GM21529 (cell line): ENCODE measurements around the gene PCBP4.
"Not testable (repeated sequence)": the region's sequence is repeated elsewhere in the genome, so short reads cannot be mapped to it uniquely, and the experiment has no call there.

Source experiments
- ATAC-seq: cut with Tn5 transposase; IDR thresholded peaks from one replicate; pipeline ENCODE4 v1.9.1; 2021; ENCODE audit not compliant: unreplicated experiment

Gene PCBP4

GRCh38 chr3:51995346-51996163 is 28.3 kb upstream of the PCBP4 start, which contains the start of gene RPL29:
TSS of gene RPL29 (minus strand) at chr3:51995895. CDS start at chr3:51995461, 434 bp downstream.
- peak; percentile 91 for ATAC-seq

DNA sequence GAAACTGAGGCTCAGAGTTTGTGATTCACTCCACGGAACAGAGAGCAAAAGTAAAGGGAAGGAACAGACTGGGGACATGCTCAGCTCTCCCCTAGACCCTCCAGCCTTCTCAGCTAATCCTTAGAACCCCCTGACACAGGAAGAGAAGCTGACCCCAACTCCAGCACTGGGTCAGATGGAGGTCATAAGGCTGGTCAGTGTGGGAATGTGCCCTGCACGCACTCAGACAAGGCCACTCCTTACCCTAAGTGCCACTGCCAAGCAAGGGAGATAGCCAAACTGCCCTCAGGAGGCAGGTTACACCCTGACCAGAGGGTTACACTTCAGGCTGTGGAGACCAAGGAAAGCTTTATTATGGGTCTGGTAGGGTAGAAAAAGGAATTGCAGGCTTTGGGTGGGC is 27.3 kb upstream of the PCBP4 start:
- no peak for ATAC-seq

- ATAC-seq: not testable (repeated sequence)
Measured at GRCh38 chr3:51993657-51994056, 26.4 kb upstream of the PCBP4 start.

GRCh38 chr3:51992017-51992682 is 24.9 kb upstream of the PCBP4 start:
- no peak for ATAC-seq

DNA sequence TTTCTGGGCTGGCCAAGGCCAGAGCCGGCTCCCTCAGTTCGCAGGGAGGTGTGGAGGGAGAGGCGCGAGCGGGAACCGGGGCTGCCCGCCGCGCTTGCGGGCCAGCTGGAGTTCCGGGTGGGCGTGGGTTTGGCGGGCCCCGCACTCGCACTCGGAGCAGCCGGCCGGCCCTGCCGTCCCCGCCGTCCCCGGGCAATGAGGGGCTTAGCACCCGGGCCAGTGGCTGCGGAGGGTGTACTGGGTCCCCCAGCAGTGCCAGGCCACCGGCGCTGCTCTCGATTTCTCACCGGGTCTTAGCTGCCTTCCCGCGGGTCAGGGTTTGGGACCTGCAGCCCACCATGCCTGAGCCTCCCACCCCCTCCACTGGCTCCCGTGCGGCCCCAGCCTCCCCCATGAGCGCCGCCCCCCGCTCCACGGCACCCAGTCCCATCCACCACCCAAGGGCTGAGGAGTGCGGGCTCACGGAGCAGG is 23.3 kb upstream of the PCBP4 start:
- not testable (repeated sequence) for ATAC-seq

DNA sequence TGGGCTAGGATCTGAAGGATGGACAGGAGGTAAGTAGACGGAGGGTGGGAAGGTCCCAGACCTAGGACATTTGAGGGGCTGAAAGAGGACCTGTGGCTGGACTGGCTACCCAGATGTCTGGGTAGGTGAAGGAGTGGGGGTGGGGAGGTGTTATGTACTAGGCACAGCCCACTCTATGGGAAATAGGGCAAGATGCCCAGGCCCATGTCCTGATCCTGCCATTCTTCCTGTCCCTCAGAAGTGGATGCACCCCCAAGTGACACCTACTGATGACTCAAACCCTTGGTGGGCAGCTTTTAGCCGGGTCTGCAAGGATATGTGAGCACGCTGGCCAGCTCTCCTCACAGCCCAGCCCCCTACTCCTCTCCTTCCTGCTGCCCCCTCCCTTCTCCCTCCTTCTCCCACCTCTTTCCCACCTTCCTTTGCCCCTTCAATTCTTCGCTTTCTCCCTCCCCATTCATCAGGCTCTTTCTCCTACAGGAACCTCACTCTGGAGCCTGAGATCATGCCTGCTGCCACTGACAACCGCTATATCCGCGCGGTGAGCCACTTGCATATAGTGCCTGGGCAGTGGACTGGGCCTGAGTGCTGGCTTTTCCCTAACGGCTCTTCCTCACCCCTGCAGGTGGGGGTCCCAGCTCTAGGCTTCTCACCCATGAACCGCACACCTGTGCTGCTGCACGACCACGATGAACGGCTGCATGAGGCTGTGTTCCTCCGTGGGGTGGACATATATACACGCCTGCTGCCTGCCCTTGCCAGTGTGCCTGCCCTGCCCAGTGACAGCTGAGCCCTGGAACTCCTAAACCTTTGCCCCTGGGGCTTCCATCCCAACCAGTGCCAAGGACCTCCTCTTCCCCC is 21.3 kb upstream of the PCBP4 start:
- no peak for ATAC-seq

DNA sequence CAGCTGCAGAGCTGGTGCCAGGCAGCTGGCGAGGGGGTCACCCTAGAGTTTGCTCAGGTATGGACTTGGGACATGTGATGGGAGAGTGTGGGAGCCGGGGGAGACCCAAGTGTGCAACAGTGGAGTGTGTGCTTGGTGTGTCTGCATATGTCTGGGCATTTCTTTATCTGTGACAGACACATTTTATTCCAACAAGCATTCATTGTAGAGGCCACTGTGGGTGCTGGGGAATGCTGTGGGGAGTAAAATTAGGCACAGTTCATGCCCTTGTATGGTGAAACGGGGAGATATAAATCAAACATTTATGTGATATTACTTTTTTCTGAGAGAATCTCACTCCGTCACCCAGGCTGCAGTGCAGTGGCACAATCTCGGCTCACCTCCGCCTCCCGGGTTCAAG is 20.3 kb upstream of the PCBP4 start:
- ATAC-seq: no peak

- no peak for ATAC-seq
Measured at GRCh38 chr3:51986010-51986947, 19.0 kb upstream of the PCBP4 start.

DNA sequence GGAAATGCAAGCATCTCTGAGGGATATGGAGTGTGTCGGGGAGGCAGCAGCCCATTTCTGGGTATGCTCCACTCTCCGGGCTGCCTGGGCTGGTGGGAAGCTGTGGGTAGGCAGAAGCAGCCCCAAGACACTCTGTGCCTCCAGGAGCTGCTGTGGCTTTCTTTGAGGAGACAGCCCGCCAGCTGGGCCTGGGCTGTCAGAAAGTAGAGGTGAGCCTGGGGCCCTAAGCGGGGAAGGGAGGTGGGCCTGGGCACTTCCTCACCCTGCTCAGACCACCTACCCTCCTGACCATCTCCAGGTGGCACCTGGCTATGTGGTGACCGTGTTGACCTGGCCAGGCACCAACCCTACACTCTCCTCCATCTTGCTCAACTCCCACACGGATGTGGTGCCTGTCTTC is 17.8 kb upstream of the PCBP4 start:
- ATAC-seq: no peak

GRCh38 chr3:51984269-51984647 is 17.0 kb upstream of the PCBP4 start:
- ATAC-seq: no peak

GRCh38 chr3:51983578-51984268 is 16.5 kb upstream of the PCBP4 start:
- ATAC-seq: no peak

DNA sequence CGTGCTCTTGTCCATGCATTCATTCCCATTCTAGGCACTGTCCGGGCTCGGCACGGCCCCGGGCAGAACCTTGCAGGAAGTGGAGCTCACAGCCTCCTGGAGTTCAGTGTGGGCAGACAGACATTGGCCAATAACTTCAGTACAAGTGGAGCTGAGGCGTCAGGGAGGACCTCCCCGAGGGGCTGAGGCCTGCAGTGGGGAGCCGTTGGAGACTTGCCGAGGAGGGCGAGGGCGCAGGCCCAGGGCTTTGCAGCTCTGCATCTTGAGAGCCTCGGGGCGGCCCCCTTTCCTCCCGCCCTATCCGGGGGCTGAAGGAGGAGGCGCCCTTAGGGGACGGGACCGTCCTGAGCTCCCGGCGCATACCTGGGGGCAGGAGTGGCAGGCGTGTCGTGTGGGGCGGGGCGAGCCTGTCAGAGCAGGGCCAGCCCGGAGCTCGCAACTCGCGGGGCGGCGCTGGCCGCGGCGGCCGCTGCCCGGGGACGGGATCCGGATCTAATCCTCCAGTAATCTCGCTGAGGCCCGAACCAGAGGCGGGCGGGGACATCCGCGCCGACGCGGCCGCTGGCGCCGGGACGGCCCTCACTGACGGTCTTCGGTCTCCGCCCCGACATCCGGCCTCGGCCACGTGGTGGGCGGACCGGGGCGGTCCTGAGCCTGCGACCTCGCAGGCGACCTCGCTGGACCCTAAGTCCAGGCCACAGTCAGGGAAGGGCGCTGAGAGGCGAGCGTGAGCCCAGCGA is 15.8 kb upstream of the PCBP4 start, which contains the start of gene ACY1:
TSS of gene ACY1 (plus strand) at position 698 of the 740 bp plus-strand sequence. CDS start 530 bp downstream, outside the sequence.
- peak; percentile 70 for ATAC-seq

- peak; percentile 45 for ATAC-seq
Measured at GRCh38 chr3:51982352-51982837, 15.1 kb upstream of the PCBP4 start.

DNA sequence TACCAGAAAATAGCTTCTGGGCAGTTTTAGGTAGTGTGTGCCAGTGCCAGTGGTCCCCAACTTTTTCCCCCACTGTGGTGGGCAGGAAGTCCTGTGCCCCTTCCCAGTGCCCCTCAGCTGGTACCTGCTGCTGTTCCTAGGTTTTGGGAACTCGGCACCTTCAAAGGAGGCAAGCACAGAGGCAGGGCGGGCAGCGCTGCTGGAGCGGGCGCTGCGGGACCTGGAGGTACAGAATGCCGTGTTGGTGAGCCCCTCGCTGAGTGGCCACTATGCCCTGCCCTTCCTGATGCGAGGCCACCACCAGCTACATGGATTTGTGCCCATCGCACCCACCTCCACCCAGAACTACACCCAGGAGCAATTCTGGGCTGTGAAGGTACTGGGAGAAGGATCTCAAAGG is 13.0 kb upstream of the PCBP4 start:
- ATAC-seq: no peak

GRCh38 chr3:51978143-51978502 is 10.9 kb upstream of the PCBP4 start:
- no peak for ATAC-seq

DNA sequence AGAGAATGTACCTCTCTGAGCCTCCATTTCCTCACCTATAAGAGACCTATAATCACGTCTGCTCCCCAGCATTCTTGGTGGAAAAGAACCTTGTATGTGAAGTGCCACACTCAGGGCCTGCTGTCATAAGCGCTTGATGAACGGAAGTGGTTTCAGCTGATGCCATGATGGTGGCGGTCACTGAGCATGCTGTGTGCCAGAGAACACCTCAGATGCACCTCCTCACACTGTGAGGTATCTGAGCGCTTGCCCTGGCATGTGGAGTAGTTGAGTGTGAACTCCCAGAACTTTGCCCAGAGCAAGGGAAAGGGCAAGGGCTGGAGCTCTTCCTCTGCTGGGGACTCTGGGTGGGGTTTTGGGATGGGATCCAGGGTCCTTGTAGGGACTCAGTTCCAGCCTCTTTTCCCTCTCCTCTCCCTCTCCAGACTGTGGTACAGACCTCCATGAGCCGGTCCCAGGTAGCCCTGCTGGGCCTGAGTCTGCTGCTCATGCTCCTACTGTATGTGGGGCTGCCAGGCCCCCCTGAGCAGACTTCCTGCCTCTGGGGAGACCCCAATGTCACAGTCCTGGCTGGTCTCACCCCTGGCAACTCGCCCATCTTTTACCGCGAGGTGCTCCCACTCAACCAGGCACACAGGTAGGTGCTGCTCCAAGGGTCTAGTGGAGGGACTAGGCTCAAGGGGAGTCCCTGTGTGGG is 10.3 kb upstream of the PCBP4 start:
- ATAC-seq: no peak

DNA sequence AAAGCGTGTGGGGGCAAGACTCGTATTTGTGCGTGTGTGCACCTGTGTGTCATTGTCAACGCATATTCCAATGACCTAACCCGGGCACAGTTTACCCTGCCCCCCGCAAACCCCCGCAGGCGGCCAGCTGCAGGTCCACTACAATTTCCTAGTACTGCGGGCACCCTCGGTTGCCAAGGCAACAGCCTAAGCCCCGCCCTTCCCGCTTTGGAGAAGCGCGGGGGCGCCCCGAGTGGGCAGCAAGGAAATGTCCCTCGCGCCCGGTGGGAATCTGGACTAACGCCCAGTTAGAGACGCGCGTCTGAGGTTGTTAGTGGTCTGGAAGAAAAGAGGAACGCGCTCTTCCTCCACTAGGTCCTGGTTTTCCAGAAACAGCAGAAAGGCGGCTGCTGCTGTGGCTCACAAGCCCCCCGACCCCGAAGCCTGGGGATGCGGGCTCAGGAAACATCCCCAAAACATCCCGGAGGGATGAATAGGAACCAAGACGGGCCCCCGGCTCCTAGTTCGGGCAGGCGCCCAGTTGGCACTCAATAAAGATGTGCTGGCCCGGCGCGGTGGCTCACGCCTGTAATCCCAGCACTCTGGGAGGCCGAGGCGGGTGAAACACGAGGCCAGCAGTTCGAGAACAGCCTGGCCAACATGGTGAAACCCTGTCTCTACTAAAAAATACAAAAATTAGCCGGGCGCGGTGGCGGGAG is 8.7 kb upstream of the PCBP4 start:
- ATAC-seq: no peak
